ENCODE measurements around the gene RELN.

GRCh38 chr7:103719070-103719469 is 270.4 kb downstream of the RELN start:
- TF ChIP-seq EZH2phosphoT487 (IDR thresholded peaks at IDR 0.05; ENCODE audit: low read depth, severe bottlenecking, unreplicated experiment) (no peak), CTCF (IDR thresholded peaks at IDR 0.05; ENCODE audit: poor library complexity) (no peak)

Data from hepatocyte (in vitro differentiated cells).